ENCODE results near the gene COL9A1.

COL9A1 gene

GRCh38 chr6:70225055-70225454 lies 77.8 kb downstream of the COL9A1 start:
- no peak for DNase-seq (ENCODE audit: low read depth in 2 of 2)

DNA sequence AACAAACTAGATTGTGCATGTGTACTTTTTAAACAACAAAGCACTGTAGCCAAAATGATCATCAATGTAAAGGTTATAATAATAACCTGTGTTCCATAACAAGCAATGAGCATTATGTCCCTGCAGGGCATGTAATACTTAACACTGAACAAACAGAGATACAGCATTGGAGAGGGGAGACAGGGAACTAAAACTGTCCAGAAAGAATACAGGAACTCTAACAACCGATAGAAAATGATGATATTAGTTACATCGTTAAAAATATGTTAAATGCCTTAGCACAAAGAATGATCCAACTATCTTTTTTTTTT lies 80.5 kb downstream of the COL9A1 start:
- no peak for DNase-seq (ENCODE audit: low read depth in 2 of 2)

- DNase-seq (ENCODE audit: low read depth in 2 of 2): no peak
These were observed 81.0 kb downstream of the COL9A1 start for GRCh38 chr6:70221715-70222438.

DNA sequence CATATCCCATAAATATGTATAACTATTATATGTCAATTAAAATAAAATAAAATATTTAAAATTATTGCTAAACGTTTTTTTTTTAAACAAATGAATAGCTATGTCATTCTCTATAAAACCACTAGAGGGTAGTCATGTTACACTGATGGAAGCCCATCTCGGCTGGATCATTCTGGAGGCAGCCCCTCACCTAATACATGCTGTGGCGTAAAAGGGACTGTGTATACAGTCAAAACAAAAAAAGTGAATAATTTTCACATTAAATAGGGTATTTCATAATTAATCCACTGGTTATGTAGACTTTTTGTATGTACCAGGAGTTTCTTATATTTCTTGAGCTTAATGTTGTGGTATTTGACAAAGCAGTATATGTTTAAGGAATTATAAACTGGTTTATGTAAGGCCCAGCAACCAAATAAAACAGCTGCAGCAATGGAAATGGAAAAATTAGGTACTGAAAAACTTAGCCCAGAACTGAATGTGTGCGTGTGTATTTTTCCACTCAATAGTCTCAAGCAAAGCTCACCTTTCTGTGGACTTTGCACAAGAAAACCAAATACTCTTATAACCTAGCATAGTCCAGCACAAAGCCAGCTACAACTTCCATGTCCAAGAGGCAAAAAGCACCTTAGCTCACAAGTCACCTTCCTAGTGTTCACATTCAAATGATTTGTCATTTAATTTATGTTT lies 81.7 kb downstream of the COL9A1 start:
- DNase-seq (ENCODE audit: low read depth in 2 of 2): no peak

DNA sequence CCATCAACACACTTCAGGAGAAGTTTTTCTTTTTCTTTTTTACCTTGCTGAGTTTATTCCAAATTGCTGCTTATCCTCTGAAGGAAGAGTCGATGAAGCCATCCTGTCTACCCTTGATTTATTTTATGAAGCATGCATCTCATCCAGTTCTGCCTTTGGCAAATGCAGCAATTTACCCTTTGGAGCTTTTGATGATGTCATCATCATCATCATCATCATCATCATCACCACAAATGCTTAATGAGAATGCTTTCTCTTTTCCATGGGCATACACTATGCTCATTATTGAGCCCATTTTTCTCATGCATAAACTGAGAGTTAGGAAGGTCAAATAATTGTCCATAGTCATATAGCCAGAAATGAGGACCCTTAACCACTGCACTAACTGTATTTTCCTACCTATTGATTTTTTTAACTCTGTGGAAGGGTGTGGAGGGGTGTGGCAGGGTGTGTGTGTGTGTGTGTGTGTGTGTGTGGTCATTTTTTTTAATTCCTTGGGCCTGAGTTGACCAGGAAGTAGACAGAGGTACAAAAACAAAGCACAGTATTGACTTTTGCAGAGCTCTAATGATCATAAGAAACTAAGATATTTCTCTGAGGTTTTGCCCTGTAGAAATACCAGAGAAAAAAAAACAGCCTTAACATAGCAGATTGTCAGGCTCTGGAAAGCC lies 82.8 kb downstream of the COL9A1 start:
- DNase-seq (ENCODE audit: low read depth in 2 of 2): no peak

DNA sequence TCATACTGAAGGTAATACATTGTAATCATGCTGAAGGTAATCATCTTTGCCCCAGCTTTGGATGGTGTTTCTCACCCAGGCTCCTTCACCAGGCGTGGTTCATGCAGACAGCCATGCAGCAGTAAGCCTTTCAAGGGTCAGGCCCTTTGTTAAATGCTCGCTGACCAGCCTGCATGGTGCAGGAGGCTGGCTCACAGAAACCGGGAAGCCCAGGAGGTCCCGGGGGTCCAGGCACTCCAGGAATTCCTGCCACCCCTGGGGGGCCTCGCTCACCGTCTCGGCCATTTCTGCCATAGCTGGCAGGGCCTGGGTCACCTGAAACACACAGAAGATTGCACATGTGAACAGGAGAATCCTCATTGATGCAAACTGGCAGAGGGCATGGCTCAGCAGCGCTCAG lies 86.1 kb downstream of the COL9A1 start:
- DNase-seq (ENCODE audit: low read depth in 2 of 2): no peak

- DNase-seq (ENCODE audit: low read depth in 2 of 2): no peak
These were observed 87.3 kb downstream of the COL9A1 start for GRCh38 chr6:70215460-70216108.

GRCh38 chr6:70210462-70210861 lies 92.4 kb downstream of the COL9A1 start:
- no peak for DNase-seq (ENCODE audit: low read depth in 2 of 2)

DNA sequence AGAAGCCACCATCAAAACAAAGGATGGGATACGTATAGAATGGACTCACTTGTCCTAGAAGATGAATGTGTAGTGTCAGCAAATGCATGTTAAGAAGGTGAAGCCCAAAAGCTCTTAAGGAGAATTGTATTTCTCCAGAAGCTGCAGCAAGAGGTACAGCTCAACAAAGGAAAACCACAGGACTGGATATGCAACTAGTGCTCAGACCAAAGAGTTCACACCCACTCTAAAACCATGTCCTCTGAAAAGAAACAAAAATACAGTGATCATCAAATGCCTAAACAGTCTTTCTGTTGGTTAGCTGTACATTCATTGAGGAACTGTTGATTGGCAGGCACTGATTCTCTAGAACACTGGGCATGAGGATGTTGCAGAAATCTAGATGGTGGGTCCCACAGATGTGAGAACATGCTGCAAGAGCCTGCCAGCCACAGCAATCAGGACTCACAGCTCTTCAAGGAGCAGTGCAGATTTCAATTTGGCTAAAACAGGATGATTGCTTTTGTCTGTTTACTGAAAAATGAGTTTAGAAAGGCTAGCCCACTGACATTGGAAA lies 94.6 kb downstream of the COL9A1 start:
- DNase-seq (ENCODE audit: low read depth in 2 of 2): no peak

GRCh38 chr6:70198785-70199184 lies 104.1 kb downstream of the COL9A1 start:
- DNase-seq (ENCODE audit: low read depth in 2 of 2): no peak

DNA sequence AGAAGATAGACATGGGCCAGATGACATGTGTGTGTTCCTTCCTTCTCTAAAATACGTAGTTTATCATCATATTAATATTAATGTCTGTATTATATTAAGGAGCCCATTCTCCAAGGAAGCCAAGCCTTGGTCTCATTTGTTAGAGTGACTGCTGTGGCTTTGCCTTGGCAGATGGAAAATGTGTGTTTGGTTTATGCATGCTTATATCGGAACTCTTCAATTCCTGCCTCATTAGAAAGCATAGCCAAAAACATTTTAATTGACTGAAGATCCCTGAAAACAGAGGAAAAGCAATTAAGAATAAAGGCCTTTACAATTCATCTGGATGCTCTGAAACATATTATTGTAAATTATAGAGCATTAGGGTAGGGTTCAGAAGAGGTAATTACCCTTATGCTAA lies 106.4 kb downstream of the COL9A1 start:
- DNase-seq (ENCODE audit: low read depth in 2 of 2): no peak

DNA sequence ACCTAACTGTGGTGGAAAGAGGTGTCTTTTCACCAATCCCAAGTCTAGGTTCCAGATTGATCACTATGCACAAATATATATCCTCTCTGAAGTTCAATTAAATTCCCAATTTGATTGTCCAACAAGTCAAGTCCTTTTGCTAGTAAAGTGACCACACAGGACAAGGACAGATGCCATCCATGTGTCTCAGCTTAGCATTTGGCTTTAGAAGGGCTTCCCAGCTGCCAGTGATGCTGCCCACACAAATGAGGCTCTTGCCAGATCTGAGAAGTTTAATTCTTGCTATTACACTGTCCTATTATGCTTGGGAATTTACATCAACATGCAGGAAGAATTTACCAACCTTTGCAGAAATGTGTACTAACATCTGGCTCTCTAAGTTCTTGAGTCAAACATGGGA lies 108.5 kb downstream of the COL9A1 start:
- DNase-seq (ENCODE audit: low read depth in 2 of 2): no peak

DNA sequence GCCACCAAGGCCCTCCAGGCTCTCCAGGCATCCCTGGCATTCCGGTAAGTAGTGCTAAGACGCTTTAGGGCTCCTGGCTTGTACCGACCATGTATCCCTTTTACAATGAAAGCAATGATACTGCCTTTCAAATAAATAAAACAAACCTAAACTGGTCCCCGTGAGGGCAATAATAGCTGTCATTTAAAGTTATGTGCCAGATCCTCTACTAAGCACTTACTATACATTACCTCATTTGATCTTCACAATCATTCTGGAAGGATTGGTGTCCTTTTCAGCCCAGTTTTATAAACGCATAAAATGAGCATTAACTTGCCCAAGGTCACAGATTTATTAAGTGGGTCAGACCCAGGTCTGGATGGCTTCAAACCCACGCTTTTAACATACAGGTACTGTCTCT lies 114.7 kb downstream of the COL9A1 start:
- no peak for DNase-seq (ENCODE audit: low read depth in 2 of 2)

DNA sequence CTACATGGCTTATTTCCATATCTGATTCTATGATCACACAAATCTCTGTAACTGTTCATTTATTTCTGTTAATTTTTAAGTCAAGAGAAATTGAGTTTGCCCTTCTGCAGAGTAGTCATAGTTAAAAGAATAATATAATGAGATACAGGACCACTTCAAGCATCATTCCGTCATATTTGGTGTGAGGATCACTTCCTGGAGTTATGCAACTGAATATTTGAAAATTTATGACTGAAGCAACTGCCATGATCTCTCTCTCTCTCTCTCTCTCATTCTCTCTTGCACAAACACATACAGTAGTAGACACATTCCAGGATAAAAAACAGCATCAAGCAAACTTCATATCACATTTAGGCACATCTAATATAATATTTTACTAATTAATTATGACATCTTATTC lies 116.4 kb downstream of the COL9A1 start:
- no peak for DNase-seq (ENCODE audit: low read depth in 2 of 2)

GRCh38 chr6:70184723-70185122 lies 118.2 kb downstream of the COL9A1 start:
- DNase-seq (ENCODE audit: low read depth in 2 of 2): no peak

DNA sequence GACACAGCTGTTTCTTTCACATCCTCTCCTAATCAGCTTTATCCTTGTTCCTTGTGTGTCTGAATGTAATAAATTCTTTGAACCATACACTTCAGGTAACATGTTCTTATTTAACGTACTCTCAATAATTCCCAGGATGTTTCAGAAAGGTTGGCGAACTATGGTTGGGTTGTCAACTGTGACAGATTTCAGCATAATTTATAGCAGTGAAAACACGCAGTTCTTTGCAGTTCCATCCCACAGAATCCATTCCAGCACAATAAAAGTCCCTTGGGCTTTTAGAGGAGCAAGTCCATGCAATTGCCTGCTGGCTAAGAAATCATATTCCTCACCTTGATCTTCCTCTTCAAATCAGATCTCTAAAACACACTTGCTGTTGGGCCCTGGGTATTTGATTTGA lies 119.3 kb downstream of the COL9A1 start:
- DNase-seq (ENCODE audit: low read depth in 2 of 2): no peak

DNA sequence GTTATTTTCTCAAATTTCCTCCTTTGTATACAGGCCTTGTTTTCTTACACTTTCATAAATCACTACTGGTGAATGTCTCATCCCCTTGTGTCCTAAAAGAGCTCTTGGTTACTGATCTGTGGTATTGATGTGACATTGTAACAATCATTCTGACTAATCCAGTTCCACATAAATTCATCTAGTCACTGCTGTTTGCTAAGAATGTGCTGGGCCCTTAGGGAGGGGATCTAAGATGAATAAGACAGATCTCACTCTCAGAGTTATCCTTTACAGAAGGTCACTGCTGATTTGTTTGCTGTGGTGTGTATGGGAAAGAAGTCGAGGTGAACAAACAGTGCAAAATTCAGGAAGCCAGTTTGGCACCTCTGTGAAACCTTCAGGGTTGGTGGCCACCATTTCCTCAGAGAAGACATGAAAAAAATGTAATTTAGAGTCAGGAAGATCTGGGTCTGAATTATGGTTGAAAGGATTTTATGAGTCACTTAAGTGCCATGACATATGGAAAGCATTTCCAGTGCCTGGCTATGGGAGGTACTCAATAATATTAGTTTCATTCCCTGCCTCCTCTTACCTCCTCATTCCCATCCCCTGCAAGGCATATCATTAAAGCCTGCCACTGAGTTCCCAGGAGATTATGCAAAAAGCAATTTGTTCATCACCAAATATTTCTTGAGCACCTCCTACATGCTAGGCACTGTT lies 121.8 kb downstream of the COL9A1 start:
- DNase-seq (ENCODE audit: low read depth in 2 of 2): no peak

- DNase-seq (ENCODE audit: low read depth in 2 of 2): no peak
These were observed 122.5 kb downstream of the COL9A1 start for GRCh38 chr6:70180183-70180900.

- no peak for DNase-seq (ENCODE audit: low read depth in 2 of 2)
These were observed 125.9 kb downstream of the COL9A1 start for GRCh38 chr6:70176842-70177550.

DNA sequence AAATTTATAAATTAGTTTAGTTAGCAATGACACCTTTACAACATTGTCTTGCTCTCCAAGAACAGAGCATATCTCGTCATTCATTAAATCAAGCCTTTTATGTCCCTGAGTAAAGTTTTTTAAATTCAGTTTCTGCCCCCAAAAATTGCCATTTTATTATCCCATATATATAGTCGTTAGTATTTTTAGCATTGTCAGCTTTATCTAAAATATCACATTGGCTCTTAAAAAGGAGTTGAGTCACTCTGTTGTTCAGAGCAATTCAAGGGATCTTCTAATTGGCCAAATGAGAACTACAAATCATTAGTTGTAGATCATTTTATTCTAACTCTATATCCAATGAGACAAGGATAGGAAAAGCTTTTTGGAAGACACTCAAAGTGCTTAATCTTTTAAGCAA lies 127.1 kb downstream of the COL9A1 start:
- no peak for DNase-seq (ENCODE audit: low read depth in 2 of 2)

- DNase-seq (ENCODE audit: low read depth in 2 of 2): no peak
These were observed 130.6 kb downstream of the COL9A1 start for GRCh38 chr6:70172252-70172651.

Data from stimulated activated CD8-positive, alpha-beta memory T cell treated with anti-CD3 and anti-CD28 coated beads, Interleukin-2, amount 100 ng/mL, for 1 hour (primary cell).